ENCODE data around the gene AMOTL1. TPM values are rescaled to one million over a fixed set of nuclear protein-coding genes. Genes with fewer than 3 reads are reported as not detected.
"Not testable (repeated sequence)": the region's sequence is repeated elsewhere in the genome, so short reads cannot be mapped to it uniquely, and the experiment has no call there.

Gene AMOTL1
- polyA plus RNA-seq, 1 of the 3 experiments (the other 2 are of a cell fraction) = 10.7 TPM

- Histone ChIP-seq H3K9me3 (no peaks in the 10 kb centered on the region), H3K79me2 (ENCODE audit: insufficient read depth) (peaks cover 69% of the 10 kb centered on the region), H3K9ac (no peak overlapping the region), H3K9me2 (no peaks in the 10 kb centered on the region), H3K27me3 (ENCODE audit: insufficient read depth) (no peaks in the 10 kb centered on the region), H2AFZ (ENCODE audit: low read depth) (no peak overlapping the region), H3F3A (replicated peaks; ENCODE audit: insufficient read depth) (peaks cover 9% of the 10 kb centered on the region), H3K4me2 (no peak overlapping the region), H3K4me1 (ENCODE audit: control insufficient read depth in 1 of 2, insufficient read depth in 2 of 2, low read depth in 1 of 2, low read length in 1 of 2) (peaks cover 0 to 21% of the 10 kb centered on the region in 2 experiments; a peak in 3 of 4 replicates), H3K27ac (ENCODE audit: low read depth in 2 of 2, low read length in 1 of 2) (no peak overlapping the region), H3K4me3 (ENCODE audit: low read depth in 2 of 2, low read length in 1 of 2) (no peak overlapping the region), H3K36me3 (replicated peaks in 1 of 2; ENCODE audit: control insufficient read depth in 1 of 2, insufficient read depth in 2 of 2, low read length in 1 of 2) (peaks cover 12 to 41% of the 10 kb centered on the region in 2 experiments), H4K20me1 (ENCODE audit: insufficient read depth) (peaks cover 4% of the 10 kb centered on the region; the same call in 1 of the 2 replicates)
- ChIA-PET CTCF (no interaction called here), POLR2A (no interaction called here)
- WGBS (ENCODE audit: low lambda C conversion rate) = 98% methylated on average over 3 of the region's 5 CpGs
- DNase-seq = no peak
- no peak for TF ChIP-seq TAF1 (IDR thresholded peaks at IDR 0.05; ENCODE audit: borderline replicate concordance, low read depth, low read length)
- no peak for TF ChIP-seq NRF1 (IDR thresholded peaks at IDR 0.05; ENCODE audit: low read depth, low read length)
- no peak for TF ChIP-seq MAX (IDR thresholded peaks at IDR 0.05; ENCODE audit: low read depth)
- no peak for TF ChIP-seq RAD21 (IDR thresholded peaks at IDR 0.05; ENCODE audit: low read length)
- TF ChIP-seq ELF1 (IDR thresholded peaks at IDR 0.05) = no peak
- no peak for TF ChIP-seq USF1 (IDR thresholded peaks at IDR 0.05; ENCODE audit: borderline replicate concordance, low read depth)
- TF ChIP-seq FOXJ3 (CRISPR knock-in tag; IDR thresholded peaks at IDR 0.05) = no peak
- no peak for TF ChIP-seq TEAD4 (IDR thresholded peaks at IDR 0.05; ENCODE audit: borderline replicate concordance, insufficient read depth)
- TF ChIP-seq FOSL2 (IDR thresholded peaks at IDR 0.05; ENCODE audit: borderline replicate concordance, low read depth) = no peak
Measured at GRCh38 chr11:94809251-94809650, 41.1 kb downstream of the AMOTL1 start.

- peak overlapping the region in 1 of 2 experiments; percentile 25; a peak in 2 of 4 replicates for H3K27ac ChIP-seq (ENCODE audit: low read depth in 2 of 2, low read length in 1 of 2)
- H3K4me1 ChIP-seq (ENCODE audit: control insufficient read depth in 1 of 2, insufficient read depth in 2 of 2, low read depth in 1 of 2, low read length in 1 of 2); H3K27me3 ChIP-seq (ENCODE audit: insufficient read depth); H3F3A ChIP-seq (replicated peaks; ENCODE audit: insufficient read depth); H3K4me3 ChIP-seq (ENCODE audit: low read depth in 2 of 2, low read length in 1 of 2); H3K9me2 ChIP-seq; H3K4me2 ChIP-seq; H4K20me1 ChIP-seq (ENCODE audit: insufficient read depth); DNase-seq; H3K9ac ChIP-seq; POLR2A ChIA-PET; H2AFZ ChIP-seq (ENCODE audit: low read depth): not testable (repeated sequence)
- H3K79me2 ChIP-seq (ENCODE audit: insufficient read depth) = peaks cover 54% of the 10 kb centered on the region
- TF ChIP-seq TCF12 (IDR thresholded peaks at IDR 0.05) = peak; percentile 29; the same call in 1 of the 2 replicates
- WGBS (ENCODE audit: low lambda C conversion rate) = 93% methylated on average over 8 of the region's 9 CpGs
- CTCF ChIA-PET = interaction anchor here (2.2 kb wide), 1 partner anchor 190 kb away, joined by 6 read pairs; no protein-coding TSS in a partner anchor
- peaks cover 12% of the 10 kb centered on the region for H3K9me3 ChIP-seq
- H3K36me3 ChIP-seq (replicated peaks in 1 of 2; ENCODE audit: control insufficient read depth in 1 of 2, insufficient read depth in 2 of 2, low read length in 1 of 2) = peaks cover 37 to 60% of the 10 kb centered on the region in 2 experiments
Measured at GRCh38 chr11:94812724-94813720, 44.9 kb downstream of the AMOTL1 start.
